ENCODE data around the gene FXYD2. TPM values are rescaled to one million over a fixed set of nuclear protein-coding genes. Genes with fewer than 3 reads are reported as not detected.

The FXYD2 gene
- total RNA-seq, 1 donor from 2014 or later = 44.6 TPM

- ATAC-seq (ENCODE audit: low read depth) (no peak), DNase-seq (no peak)
- Mint-ChIP-seq H3K4me3 (no peak overlapping the region), H3K27me3 (peaks cover 18% of the 10 kb centered on the region), H3K36me3 (ENCODE audit: low read depth) (no peaks in the 10 kb centered on the region), H3K4me1 (no peaks in the 10 kb centered on the region), H3K9me3 (no peaks in the 10 kb centered on the region), H3K27ac (no peak overlapping the region)
- ChIA-PET CTCF (no interaction called here), POLR2A (no interaction called here)
- TF ChIP-seq, protein P1, sequence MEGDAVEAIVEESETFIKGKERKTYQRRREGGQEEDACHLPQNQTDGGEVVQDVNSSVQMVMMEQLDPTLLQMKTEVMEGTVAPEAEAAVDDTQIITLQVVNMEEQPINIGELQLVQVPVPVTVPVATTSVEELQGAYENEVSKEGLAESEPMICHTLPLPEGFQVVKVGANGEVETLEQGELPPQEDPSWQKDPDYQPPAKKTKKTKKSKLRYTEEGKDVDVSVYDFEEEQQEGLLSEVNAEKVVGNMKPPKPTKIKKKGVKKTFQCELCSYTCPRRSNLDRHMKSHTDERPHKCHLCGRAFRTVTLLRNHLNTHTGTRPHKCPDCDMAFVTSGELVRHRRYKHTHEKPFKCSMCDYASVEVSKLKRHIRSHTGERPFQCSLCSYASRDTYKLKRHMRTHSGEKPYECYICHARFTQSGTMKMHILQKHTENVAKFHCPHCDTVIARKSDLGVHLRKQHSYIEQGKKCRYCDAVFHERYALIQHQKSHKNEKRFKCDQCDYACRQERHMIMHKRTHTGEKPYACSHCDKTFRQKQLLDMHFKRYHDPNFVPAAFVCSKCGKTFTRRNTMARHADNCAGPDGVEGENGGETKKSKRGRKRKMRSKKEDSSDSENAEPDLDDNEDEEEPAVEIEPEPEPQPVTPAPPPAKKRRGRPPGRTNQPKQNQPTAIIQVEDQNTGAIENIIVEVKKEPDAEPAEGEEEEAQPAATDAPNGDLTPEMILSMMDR (IDR thresholded peaks at IDR 0.05) = no peak
- intact Hi-C loops (cut with micrococcal nuclease) = no loop called here
These were observed 50.0 kb downstream of the FXYD2 start for GRCh38 chr11:117774553-117774952.

DNA sequence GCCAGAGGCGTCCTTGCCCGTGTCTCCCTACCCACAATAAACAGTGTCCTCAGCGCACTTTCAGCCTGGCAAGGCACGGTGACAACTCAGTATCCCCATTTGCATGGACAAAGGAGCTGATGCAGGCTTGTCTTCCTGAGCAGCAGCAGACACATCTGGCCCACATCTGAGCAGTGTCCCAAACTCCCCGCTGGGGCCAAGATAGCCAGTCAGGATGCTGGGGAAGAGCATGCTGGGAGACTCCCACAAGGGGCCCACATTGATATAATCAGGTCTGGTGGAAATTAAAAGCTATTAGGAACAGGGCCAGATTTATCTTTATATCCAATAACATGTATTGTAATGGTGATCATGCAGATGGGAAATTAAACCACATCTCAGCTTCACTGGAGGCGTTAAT, 52.2 kb downstream of the FXYD2 start:
- CTCF ChIA-PET = no interaction called here
- no peaks in the 10 kb centered on the region for H3K9me3 Mint-ChIP-seq
- H3K27ac Mint-ChIP-seq = no peak overlapping the region
- intact Hi-C loops (cut with micrococcal nuclease) = no loop called here
- H3K36me3 Mint-ChIP-seq (ENCODE audit: low read depth) = no peaks in the 10 kb centered on the region
- ATAC-seq (ENCODE audit: low read depth) = no peak
- no peak overlapping the region for H3K4me3 Mint-ChIP-seq
- no peaks in the 10 kb centered on the region for H3K4me1 Mint-ChIP-seq
- H3K27me3 Mint-ChIP-seq = peaks cover 11% of the 10 kb centered on the region
- TF ChIP-seq, protein P1 (IDR thresholded peaks at IDR 0.05) = no peak
- DNase-seq = no peak
- POLR2A ChIA-PET = no interaction called here

GRCh38 chr11:117771841-117772240, 52.7 kb downstream of the FXYD2 start:
- no peaks in the 10 kb centered on the region for H3K36me3 Mint-ChIP-seq (ENCODE audit: low read depth)
- TF ChIP-seq, protein P1 (IDR thresholded peaks at IDR 0.05) = no peak
- H3K9me3 Mint-ChIP-seq = no peaks in the 10 kb centered on the region
- CTCF ChIA-PET = no interaction called here
- no peak for ATAC-seq (ENCODE audit: low read depth)
- H3K4me1 Mint-ChIP-seq = no peaks in the 10 kb centered on the region
- POLR2A ChIA-PET = no interaction called here
- intact Hi-C loops (cut with micrococcal nuclease) = no loop called here
- peaks cover 7% of the 10 kb centered on the region for H3K27me3 Mint-ChIP-seq
- H3K4me3 Mint-ChIP-seq = no peak overlapping the region
- no peak for DNase-seq
- no peak overlapping the region for H3K27ac Mint-ChIP-seq

- Mint-ChIP-seq H3K9me3 (no peaks in the 10 kb centered on the region), H3K36me3 (ENCODE audit: low read depth) (no peaks in the 10 kb centered on the region), H3K27me3 (peaks cover 7% of the 10 kb centered on the region), H3K27ac (no peak overlapping the region), H3K4me1 (no peaks in the 10 kb centered on the region), H3K4me3 (no peak overlapping the region)
- ATAC-seq (ENCODE audit: low read depth) (no peak), DNase-seq (no peak)
- TF ChIP-seq, protein P1 (IDR thresholded peaks at IDR 0.05) = no peak
- intact Hi-C loops (cut with micrococcal nuclease) = no loop called here
- ChIA-PET CTCF (no interaction called here), POLR2A (no interaction called here)
These were observed 53.3 kb downstream of the FXYD2 start for GRCh38 chr11:117771197-117771596.

- ATAC-seq (ENCODE audit: low read depth) (no peak), DNase-seq (no peak)
- Mint-ChIP-seq H3K9me3 (no peaks in the 10 kb centered on the region), H3K4me1 (no peaks in the 10 kb centered on the region), H3K27me3 (peaks cover 8% of the 10 kb centered on the region), H3K27ac (no peak overlapping the region), H3K36me3 (ENCODE audit: low read depth) (no peaks in the 10 kb centered on the region), H3K4me3 (no peak overlapping the region)
- TF ChIP-seq, protein P1 (IDR thresholded peaks at IDR 0.05) = no peak
- POLR2A ChIA-PET = no interaction called here
- CTCF ChIA-PET = no interaction called here
- intact Hi-C loops (cut with micrococcal nuclease) = no loop called here
These were observed 54.5 kb downstream of the FXYD2 start for GRCh38 chr11:117770061-117770460.

Other genes starting within 250 kb of the FXYD2 start
- 1.5 and 3.6 TPM in 2 replicates for gene DSCAML1, start 27.5 kb downstream of the FXYD2 start, total RNA-seq
- gene FXYD6, start 51.9 kb upstream of the FXYD2 start, total RNA-seq = not detected in 2 replicates
- gene TMPRSS13, start 104.7 kb upstream of the FXYD2 start, total RNA-seq = 3.4 and 3.7 TPM in 2 replicates
- 303 and 350 TPM in 2 replicates for gene IL10RA, start 161.7 kb upstream of the FXYD2 start, total RNA-seq